Measurements from ENCODE around the gene TTLL13.
"Not testable (repeated sequence)": the region's sequence is repeated elsewhere in the genome, so short reads cannot be mapped to it uniquely, and the experiment has no call there.

DNA sequence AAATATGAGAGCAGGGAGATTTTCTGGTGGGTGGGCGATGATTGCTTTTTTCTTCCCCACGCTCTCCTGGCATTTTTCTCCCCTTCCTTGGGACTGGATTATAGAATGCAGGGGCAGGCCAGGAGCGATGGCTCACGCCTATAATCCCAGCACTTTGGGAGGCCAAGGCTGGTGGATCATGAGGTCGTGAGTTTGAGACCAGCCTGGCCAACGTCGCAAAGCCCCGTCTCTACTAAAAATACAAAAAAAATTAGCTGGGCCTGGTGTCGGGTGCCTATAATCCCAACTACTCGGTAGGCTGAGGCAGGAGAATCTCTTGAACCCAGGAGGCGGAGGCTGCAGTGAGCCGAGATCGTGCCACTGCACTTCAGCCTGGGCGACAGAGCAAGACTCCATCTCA is 56.0 kb downstream of the TTLL13 start:
- TF ChIP-seq, protein P1, sequence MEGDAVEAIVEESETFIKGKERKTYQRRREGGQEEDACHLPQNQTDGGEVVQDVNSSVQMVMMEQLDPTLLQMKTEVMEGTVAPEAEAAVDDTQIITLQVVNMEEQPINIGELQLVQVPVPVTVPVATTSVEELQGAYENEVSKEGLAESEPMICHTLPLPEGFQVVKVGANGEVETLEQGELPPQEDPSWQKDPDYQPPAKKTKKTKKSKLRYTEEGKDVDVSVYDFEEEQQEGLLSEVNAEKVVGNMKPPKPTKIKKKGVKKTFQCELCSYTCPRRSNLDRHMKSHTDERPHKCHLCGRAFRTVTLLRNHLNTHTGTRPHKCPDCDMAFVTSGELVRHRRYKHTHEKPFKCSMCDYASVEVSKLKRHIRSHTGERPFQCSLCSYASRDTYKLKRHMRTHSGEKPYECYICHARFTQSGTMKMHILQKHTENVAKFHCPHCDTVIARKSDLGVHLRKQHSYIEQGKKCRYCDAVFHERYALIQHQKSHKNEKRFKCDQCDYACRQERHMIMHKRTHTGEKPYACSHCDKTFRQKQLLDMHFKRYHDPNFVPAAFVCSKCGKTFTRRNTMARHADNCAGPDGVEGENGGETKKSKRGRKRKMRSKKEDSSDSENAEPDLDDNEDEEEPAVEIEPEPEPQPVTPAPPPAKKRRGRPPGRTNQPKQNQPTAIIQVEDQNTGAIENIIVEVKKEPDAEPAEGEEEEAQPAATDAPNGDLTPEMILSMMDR (IDR thresholded peaks at IDR 0.05) = not testable (repeated sequence)
- not testable (repeated sequence) for TF ChIP-seq ZFX (IDR thresholded peaks at IDR 0.05; ENCODE audit: borderline replicate concordance)

All from 22Rv1 (cell line).